ENCODE measurements around the gene BEX5. TPM values are rescaled to one million over a fixed set of nuclear protein-coding genes. Genes with fewer than 3 reads are reported as not detected.
"Not testable (repeated sequence)": the region's sequence is repeated elsewhere in the genome, so short reads cannot be mapped to it uniquely, and the experiment has no call there.

The BEX5 gene
- total RNA-seq, result 10 to 100 TPM; 10.1 to 22.8 (median 21.0) TPM

DNA sequence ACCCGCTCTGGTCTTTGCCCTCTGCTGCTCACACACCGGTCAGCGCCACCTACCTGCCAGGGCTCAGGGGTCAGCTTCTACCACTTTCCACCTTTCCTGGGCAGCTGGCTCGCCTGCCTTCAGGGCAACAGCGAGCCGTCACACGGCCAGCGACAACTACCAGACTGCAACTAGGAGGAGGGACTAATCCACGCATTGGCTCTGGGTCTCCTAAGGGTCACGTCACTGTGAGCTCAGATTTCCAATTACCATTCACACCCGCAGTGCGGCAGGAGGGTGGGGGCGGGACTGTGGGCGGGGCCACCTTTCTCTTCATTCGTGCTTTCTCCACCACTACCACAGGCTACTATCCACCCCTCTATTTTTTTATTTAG is at the start of gene BEX5:
Gene BEX5, minus strand, starts transcription at position 172 of the 374 bp plus-strand sequence. CDS start 1,712 bp downstream, outside the sequence.
- intact Hi-C loops (cut with DNase I), result no loop called here
- H3K9me3 ChIP-seq, result no peaks in the 10 kb centered on the region
- peak within 1 kb of the TSS in 1 of 3 donors; percentile 30 for H3K4me3 ChIP-seq (replicated peaks in 1 of 3)
- peak in 1 of 2 donors; percentile 92 for TF ChIP-seq POLR2A (IDR thresholded peaks at IDR 0.05)
- TF ChIP-seq, protein P1, sequence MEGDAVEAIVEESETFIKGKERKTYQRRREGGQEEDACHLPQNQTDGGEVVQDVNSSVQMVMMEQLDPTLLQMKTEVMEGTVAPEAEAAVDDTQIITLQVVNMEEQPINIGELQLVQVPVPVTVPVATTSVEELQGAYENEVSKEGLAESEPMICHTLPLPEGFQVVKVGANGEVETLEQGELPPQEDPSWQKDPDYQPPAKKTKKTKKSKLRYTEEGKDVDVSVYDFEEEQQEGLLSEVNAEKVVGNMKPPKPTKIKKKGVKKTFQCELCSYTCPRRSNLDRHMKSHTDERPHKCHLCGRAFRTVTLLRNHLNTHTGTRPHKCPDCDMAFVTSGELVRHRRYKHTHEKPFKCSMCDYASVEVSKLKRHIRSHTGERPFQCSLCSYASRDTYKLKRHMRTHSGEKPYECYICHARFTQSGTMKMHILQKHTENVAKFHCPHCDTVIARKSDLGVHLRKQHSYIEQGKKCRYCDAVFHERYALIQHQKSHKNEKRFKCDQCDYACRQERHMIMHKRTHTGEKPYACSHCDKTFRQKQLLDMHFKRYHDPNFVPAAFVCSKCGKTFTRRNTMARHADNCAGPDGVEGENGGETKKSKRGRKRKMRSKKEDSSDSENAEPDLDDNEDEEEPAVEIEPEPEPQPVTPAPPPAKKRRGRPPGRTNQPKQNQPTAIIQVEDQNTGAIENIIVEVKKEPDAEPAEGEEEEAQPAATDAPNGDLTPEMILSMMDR (IDR thresholded peaks at IDR 0.05), result no peak
- no peaks in the 10 kb centered on the region for H3K36me3 ChIP-seq
- peak within 1 kb of the TSS; percentile 44 to 65 (median 65) for H3K27ac ChIP-seq
- H3K4me1 ChIP-seq, result no peaks in the 10 kb centered on the region
- H3K27me3 ChIP-seq, result no peaks in the 10 kb centered on the region
- WGBS, 2 donors, result 0 to 1% methylated on average over 7 to 10 of the region's 15 CpGs
- peak; percentile 74 to 76 for DNase-seq

DNA sequence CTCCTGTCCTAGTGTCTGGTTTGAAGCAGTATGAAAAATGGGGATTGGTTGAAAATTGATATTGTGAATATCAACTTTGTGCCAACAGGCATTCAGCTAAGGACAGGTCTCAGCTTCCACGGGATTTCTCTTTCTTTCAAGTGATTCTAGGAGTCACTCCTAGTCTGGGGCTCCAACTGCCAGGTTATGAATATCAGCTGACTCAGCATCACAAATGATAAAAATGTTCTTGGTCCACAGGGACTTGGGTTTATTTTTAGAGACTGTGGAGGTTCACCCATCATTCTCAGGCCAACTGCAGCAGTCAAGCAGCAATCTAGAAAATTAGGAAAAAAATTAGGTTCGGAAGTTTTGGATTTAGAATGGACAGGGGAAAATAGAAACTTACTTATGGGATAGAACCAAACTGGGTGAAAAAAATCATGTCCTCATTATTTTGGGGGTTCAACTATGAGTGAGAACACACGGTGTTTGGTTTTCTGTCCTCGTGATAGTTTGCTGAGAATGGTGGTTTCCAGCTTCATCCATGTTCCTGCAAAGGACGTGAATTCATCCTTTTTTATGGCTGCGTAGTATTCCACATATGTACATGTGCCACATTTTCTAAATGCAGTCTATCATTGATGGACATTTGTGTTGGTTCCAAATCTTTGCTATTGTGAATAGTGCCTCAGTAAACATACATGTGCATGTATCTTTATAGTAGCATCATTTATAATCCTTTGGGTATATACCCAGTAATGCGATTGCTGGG is 30.4 kb upstream of the BEX5 start:
- Histone ChIP-seq H3K4me1 (no peaks in the 10 kb centered on the region), H3K27ac (no peak overlapping the region), H3K9me3 (no peaks in the 10 kb centered on the region), H3K36me3 (no peaks in the 10 kb centered on the region), H3K4me3 (replicated peaks in 1 of 3) (no peak overlapping the region), H3K27me3 (no peaks in the 10 kb centered on the region)
- WGBS, 2 donors, result 77 to 80% methylated on average over 7 of the region's 7 CpGs
- TF ChIP-seq, protein P1 (IDR thresholded peaks at IDR 0.05), result no peak
- no peak for TF ChIP-seq POLR2A (IDR thresholded peaks at IDR 0.05)
- intact Hi-C loops (cut with DNase I), result no loop called here
- no peak for DNase-seq

- peak overlapping the region; percentile 44 to 65 (median 65) for H3K27ac ChIP-seq
These were observed 624 bp downstream of the BEX5 start for GRCh38 chrX:102154900-102155805.

DNA sequence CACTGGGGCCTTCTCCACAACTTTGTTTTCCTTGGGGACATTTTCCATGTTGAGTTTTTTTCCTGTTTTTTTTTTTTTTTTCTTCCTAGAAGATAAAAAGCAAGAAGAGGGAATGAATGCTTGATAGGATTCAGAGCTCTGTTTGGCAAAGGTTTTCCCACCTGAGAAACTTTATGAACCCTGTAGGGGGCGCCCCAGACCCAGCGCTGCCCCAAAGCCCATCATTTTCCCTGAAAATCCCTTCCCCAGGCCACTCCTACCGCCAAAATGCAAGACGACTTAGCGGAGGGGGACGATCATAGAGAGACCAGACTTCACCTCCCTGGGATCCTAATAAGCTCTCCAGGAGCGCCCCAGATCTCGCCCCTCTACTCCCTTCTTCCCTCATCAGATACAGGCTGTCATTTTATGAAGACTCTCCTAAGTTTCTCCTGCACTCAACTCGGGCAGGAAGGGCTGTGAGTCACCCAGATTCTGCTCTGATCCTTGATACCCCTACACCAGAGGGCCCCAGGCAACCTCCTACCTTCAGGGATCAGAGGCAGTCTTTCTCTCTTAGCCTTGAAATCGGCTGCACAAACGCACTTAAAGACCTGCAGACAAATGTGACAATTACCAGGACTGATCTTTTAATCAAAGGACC is 1.4 kb downstream of the BEX5 start:
- H3K27me3 ChIP-seq, result no peaks in the 10 kb centered on the region
- peak; percentile 22 to 32 for DNase-seq
- no peaks in the 10 kb centered on the region for H3K36me3 ChIP-seq
- H3K4me1 ChIP-seq, result no peaks in the 10 kb centered on the region
- intact Hi-C loops (cut with DNase I), result no loop called here
- TF ChIP-seq, protein P1 (IDR thresholded peaks at IDR 0.05), result peak in 3 of 6 experiments; percentile 13 to 41 (median 33)
- no peak for TF ChIP-seq POLR2A (IDR thresholded peaks at IDR 0.05)
- peak overlapping the region in 2 of 3 donors; percentile 65 for H3K27ac ChIP-seq
- H3K9me3 ChIP-seq, result no peaks in the 10 kb centered on the region
- no peak overlapping the region for H3K4me3 ChIP-seq (replicated peaks in 1 of 3)
- 3 to 10% methylated on average over 8 to 11 of the region's 11 CpGs for whole genome bisulfite sequencing, 2 donors

More at GRCh38 chrX:102154900-102155805, 624 bp downstream of the BEX5 start:
- Histone ChIP-seq H3K4me1 (no peaks in the 10 kb centered on the region), H3K27me3 (no peaks in the 10 kb centered on the region), H3K36me3 (no peaks in the 10 kb centered on the region), H3K4me3 (replicated peaks in 1 of 3) (peak overlapping the region in 1 of 3 donors; percentile 30), H3K9me3 (no peaks in the 10 kb centered on the region)
- 3 to 4% methylated on average over 19 to 21 of the region's 32 CpGs for WGBS, 2 donors
- peak; percentile 19 to 25 for DNase-seq
- intact Hi-C loops (cut with DNase I), result no loop called here
- no peak for TF ChIP-seq POLR2A (IDR thresholded peaks at IDR 0.05)
- TF ChIP-seq, protein P1 (IDR thresholded peaks at IDR 0.05), result no peak

GRCh38 chrX:102142274-102142673 is 13.5 kb downstream of the BEX5 start, which contains the start of gene TCEAL6:
TSS of gene TCEAL6 (minus strand) at chrX:102142481.
- H3K4me3 ChIP-seq (replicated peaks in 1 of 3); H3K4me1 ChIP-seq; H3K36me3 ChIP-seq; H3K27me3 ChIP-seq; intact Hi-C loops (cut with DNase I); H3K9me3 ChIP-seq; H3K27ac ChIP-seq: not testable (repeated sequence)
- peak; percentile 28 to 30 for DNase-seq
- WGBS, 2 donors, result 1% methylated on average over 11 of the region's 31 CpGs; no CpG with 5 or more reads in 1 of the 2 donors

DNA sequence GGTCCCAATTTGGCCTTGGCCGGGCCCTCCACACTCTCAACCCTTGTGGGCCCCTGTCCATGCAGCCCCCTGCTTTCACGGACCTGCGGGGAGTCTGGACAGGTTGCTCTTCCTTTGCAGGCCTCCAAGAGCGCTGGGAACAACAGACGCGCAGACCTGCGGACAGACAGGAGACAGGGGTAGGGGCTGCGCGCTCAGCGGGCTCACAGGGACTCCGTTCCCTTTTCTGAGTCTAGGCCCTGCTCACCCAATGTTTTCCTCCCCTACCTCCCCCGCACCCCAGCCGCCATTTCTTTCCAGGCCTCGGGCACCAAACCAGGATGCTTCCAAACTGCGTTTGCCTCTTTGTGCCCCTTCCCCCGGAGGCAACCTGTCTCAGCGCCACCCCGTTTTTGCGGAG is 14.1 kb downstream of the BEX5 start:
- intact Hi-C loops (cut with DNase I); H3K4me3 ChIP-seq (replicated peaks in 1 of 3); H3K4me1 ChIP-seq; H3K27me3 ChIP-seq; H3K27ac ChIP-seq; H3K9me3 ChIP-seq; DNase-seq; H3K36me3 ChIP-seq: not testable (repeated sequence)
- WGBS, 2 donors, result 0 to 18% methylated on average over 2 of the region's 19 CpGs

- intact Hi-C loops (cut with DNase I); DNase-seq; H3K4me3 ChIP-seq (replicated peaks in 1 of 3); H3K36me3 ChIP-seq; H3K9me3 ChIP-seq; H3K4me1 ChIP-seq; H3K27ac ChIP-seq; H3K27me3 ChIP-seq: not testable (repeated sequence)
- 31% methylated on average over 16 of the region's 16 CpGs for WGBS, 2 donors
These were observed 14.9 kb downstream of the BEX5 start for GRCh38 chrX:102140876-102141275.
